HepG2 (cell line): ENCODE measurements around the gene SPAG9. TPM values are rescaled to one million over a fixed set of nuclear protein-coding genes. Genes with fewer than 3 reads are reported as not detected.
A peak's percentile ranks its signal among the peaks of the same experiment; 100 is the strongest.

Experiments
- ADNP ChIP-seq: sonication (generic); formaldehyde crosslinking; IDR thresholded peaks from 2 replicates; pipeline ENCODE4 v1.4.0; 2020; ENCODE audit warnings: missing genetic modification reagents
- ARNTL ChIP-seq: sonication (generic); formaldehyde crosslinking; IDR thresholded peaks from 2 replicates; pipeline ENCODE4 v1.4.0; 2020; ENCODE audit warnings: mild to moderate bottlenecking, missing genetic modification reagents
- CREB1 ChIP-seq, 2 experiments: fragments of 450-650 bp in 1 of 2; IDR thresholded peaks; 2 replicates each; pipeline ENCODE4 v1.6.1; 2016 to 2017; ENCODE audit warnings: control low read depth in 1 of 2, mild to moderate bottlenecking in 1 of 2, missing compliant biosample characterization in 1 of 2, missing genetic modification characterization in 1 of 2
- FOXP4 ChIP-seq: sonication (generic); formaldehyde crosslinking; IDR thresholded peaks from 2 replicates; pipeline ENCODE4 v1.4.0; 2020; ENCODE audit warnings: missing genetic modification reagents
- MBNL3 ChIP-seq: fragments of 250-450 bp; sonication (Bioruptor Pico); conservative IDR thresholded peaks from 2 replicates; pipeline ENCODE4 v1.8.0; 2022; ENCODE audit warnings: mild to moderate bottlenecking, inconsistent platforms
- NFKB2 ChIP-seq: sonication (generic); formaldehyde crosslinking; IDR thresholded peaks from 2 replicates; pipeline ENCODE4 v1.4.0; 2020; ENCODE audit warnings: missing genetic modification reagents, borderline replicate concordance
- NFYC ChIP-seq: IDR thresholded peaks from 2 replicates; pipeline ENCODE4 v1.6.1; 2016; ENCODE audit warnings: missing genetic modification reagents, missing compliant biosample characterization
- NR2C2 ChIP-seq: sonication (generic); formaldehyde crosslinking; IDR thresholded peaks from 2 replicates; pipeline ENCODE4 v1.4.0; 2020; ENCODE audit warnings: missing genetic modification reagents, mild to moderate bottlenecking, moderate library complexity, borderline replicate concordance
- NRL ChIP-seq: sonication (generic); formaldehyde crosslinking; IDR thresholded peaks from 2 replicates; pipeline ENCODE4 v1.5.0; 2020; ENCODE audit warnings: missing genetic modification reagents, mild to moderate bottlenecking, moderate library complexity, borderline replicate concordance
- PHF5A ChIP-seq: IDR thresholded peaks from one replicate; pipeline ENCODE4 v1.6.1; 2018; ENCODE audit warnings: low read depth, missing genetic modification reagents; ENCODE audit not compliant: unreplicated experiment
- RBAK ChIP-seq: sonication (generic); formaldehyde crosslinking; IDR thresholded peaks from 2 replicates; pipeline ENCODE4 v1.5.1; 2020; ENCODE audit warnings: mild to moderate bottlenecking, missing genetic modification reagents
- RBFOX2 ChIP-seq: fragments of 200-400 bp; formaldehyde crosslinking; IDR thresholded peaks from 2 replicates; pipeline ENCODE4 v1.6.1; 2017; ENCODE audit warnings: low read depth, mild to moderate bottlenecking, low read length
- RFXANK ChIP-seq: IDR thresholded peaks from 2 replicates; pipeline ENCODE4 v1.6.1; 2016
- SNAPC2 ChIP-seq: sonication (generic); formaldehyde crosslinking; IDR thresholded peaks from 2 replicates; pipeline ENCODE4 v1.8.1; 2022; ENCODE audit warnings: mild to moderate bottlenecking, missing genetic modification reagents
- TRAFD1 ChIP-seq: sonication (generic); formaldehyde crosslinking; IDR thresholded peaks from 2 replicates; pipeline ENCODE4 v1.5.1; 2020; ENCODE audit warnings: missing genetic modification reagents, mild to moderate bottlenecking, borderline replicate concordance
- ZFX ChIP-seq: sonication (generic); formaldehyde crosslinking; IDR thresholded peaks from 2 replicates; pipeline ENCODE4 v1.4.0; 2020; ENCODE audit warnings: mild to moderate bottlenecking, low read depth, missing genetic modification reagents, moderate library complexity
- ZMYM3 ChIP-seq: sonication (generic); formaldehyde crosslinking; IDR thresholded peaks from 2 replicates; pipeline ENCODE4 v1.5.1; 2020; ENCODE audit warnings: mild to moderate bottlenecking, missing genetic modification reagents
- ZNF337 ChIP-seq: sonication (generic); formaldehyde crosslinking; IDR thresholded peaks from 2 replicates; pipeline ENCODE4 v1.5.1; 2020; ENCODE audit warnings: missing genetic modification reagents, low read depth, mild to moderate bottlenecking, borderline replicate concordance
- ZNF709 ChIP-seq: sonication (generic); formaldehyde crosslinking; IDR thresholded peaks from 2 replicates; pipeline ENCODE4 v1.5.0; 2020; ENCODE audit warnings: mild to moderate bottlenecking, missing genetic modification reagents
- ZNF780A ChIP-seq: sonication (generic); formaldehyde crosslinking; IDR thresholded peaks from 2 replicates; pipeline ENCODE4 v1.8.0; 2022; ENCODE audit warnings: mild to moderate bottlenecking, missing genetic modification reagents, moderate library complexity
- ZNF782 ChIP-seq: sonication (generic); formaldehyde crosslinking; IDR thresholded peaks from 2 replicates; pipeline ENCODE4 v1.4.0; 2020; ENCODE audit warnings: missing genetic modification reagents, mild to moderate bottlenecking, borderline replicate concordance
- polyA plus RNA-seq, 8 experiments: library from polyadenylated mRNA; depleted of rRNA in 3 of 8; stranded (reverse) in 7 of 8; unstranded in 1 of 8; fragments of >200 nt; fragmentation: Illumina TruSeq in 4 of 8; extraction: Trizol in 4 of 8; gene quantifications; 2 replicates each; pipeline versions ENCODE4 v1.2.1 to v1.2.3, GENCODE V29; 2011 to 2016; ENCODE audit warnings: low read depth in 4 of 8, missing spikeins in 1 of 8, mixed read lengths in 1 of 8; ENCODE audit not compliant: insufficient read depth in 1 of 8
- total RNA-seq, 5 experiments: library from RNA; depleted of rRNA; stranded (reverse); fragments of >200 nt; fragmentation: Illumina TruSeq; extraction: Trizol; gene quantifications; 2 replicates each; pipeline ENCODE4 v1.2.3, GENCODE V29; 2016; ENCODE audit warnings: low read depth in 1 of 5
- TF ChIP-seq, protein P1 (sequence below): sonication (generic); formaldehyde crosslinking; IDR thresholded peaks from 2 replicates; pipeline ENCODE4 v1.4.0; 2020; ENCODE audit warnings: missing genetic modification reagents, mild to moderate bottlenecking, borderline replicate concordance
- TF ChIP-seq, protein P2 (sequence below): sonication (generic); formaldehyde crosslinking; IDR thresholded peaks from 2 replicates; pipeline ENCODE4 v1.5.0; 2020; ENCODE audit warnings: missing genetic modification reagents

SPAG9 gene
- total and polyA plus RNA-seq, 2 of the 13 experiments (the other 11 are each of a cell fraction or from before 2014, with no cell fraction given), result 43.2 to 78.6 TPM

- TF ChIP-seq ARNTL (CRISPR knock-in tag) (peak; percentile 64; the same call in 1 of the 2 replicates), NR2C2 (peak; percentile 87), ZNF782 (CRISPR knock-in tag) (peak; percentile 89), ZNF780A (no peak), NRL (CRISPR knock-in tag) (no peak), NFYC (CRISPR knock-in tag) (0 out of 2 replicates have a peak, but pooled peaks have one; percentile 19), MBNL3 (no peak), NFKB2 (CRISPR knock-in tag) (peak; percentile 69), ZNF337 (CRISPR knock-in tag) (no peak), PHF5A (CRISPR knock-in tag) (peak; percentile 60), SNAPC2 (CRISPR knock-in tag) (peak; percentile 55; the same call in 1 of the 2 replicates), RBFOX2 (peak; percentile 58; the same call in 1 of the 2 replicates), ZMYM3 (peak; percentile 96), TRAFD1 (CRISPR knock-in tag) (no peak), ZFX (CRISPR knock-in tag) (peak; percentile 67; the same call in 1 of the 2 replicates), FOXP4 (peak; percentile 63), CREB1 (IDR thresholded peaks at IDR 0.05) (no peak), CREB1 (CRISPR knock-in tag; IDR thresholded peaks at IDR 0.05) (no peak), ZNF709 (CRISPR knock-in tag) (no peak), RBAK (peak; percentile 75), RFXANK (CRISPR knock-in tag) (no peak), ADNP (CRISPR knock-in tag) (peak; percentile 79; the same call in 1 of the 2 replicates)
- TF ChIP-seq, protein P1, sequence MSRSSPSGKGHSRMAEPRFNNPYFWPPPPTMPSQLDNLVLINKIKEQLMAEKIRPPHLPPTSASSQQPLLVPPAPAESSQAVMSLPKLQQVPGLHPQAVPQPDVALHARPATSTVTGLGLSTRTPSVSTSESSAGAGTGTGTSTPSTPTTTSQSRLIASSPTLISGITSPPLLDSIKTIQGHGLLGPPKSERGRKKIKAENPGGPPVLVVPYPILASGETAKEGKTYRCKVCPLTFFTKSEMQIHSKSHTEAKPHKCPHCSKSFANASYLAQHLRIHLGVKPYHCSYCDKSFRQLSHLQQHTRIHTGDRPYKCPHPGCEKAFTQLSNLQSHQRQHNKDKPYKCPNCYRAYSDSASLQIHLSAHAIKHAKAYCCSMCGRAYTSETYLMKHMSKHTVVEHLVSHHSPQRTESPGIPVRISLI, result peak; percentile 54; the same call in 1 of the 2 replicates
- TF ChIP-seq, protein P2, sequence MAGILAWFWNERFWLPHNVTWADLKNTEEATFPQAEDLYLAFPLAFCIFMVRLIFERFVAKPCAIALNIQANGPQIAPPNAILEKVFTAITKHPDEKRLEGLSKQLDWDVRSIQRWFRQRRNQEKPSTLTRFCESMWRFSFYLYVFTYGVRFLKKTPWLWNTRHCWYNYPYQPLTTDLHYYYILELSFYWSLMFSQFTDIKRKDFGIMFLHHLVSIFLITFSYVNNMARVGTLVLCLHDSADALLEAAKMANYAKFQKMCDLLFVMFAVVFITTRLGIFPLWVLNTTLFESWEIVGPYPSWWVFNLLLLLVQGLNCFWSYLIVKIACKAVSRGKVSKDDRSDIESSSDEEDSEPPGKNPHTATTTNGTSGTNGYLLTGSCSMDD (CRISPR knock-in tag), result no peak
Observed at GRCh38 chr17:50939795-50940684, 180.6 kb downstream of the SPAG9 start (continued).
